ENCODE data around the gene NRIP1.
A peak's percentile ranks its signal among the peaks of the same experiment; 100 is the strongest.

Gene NRIP1

DNA sequence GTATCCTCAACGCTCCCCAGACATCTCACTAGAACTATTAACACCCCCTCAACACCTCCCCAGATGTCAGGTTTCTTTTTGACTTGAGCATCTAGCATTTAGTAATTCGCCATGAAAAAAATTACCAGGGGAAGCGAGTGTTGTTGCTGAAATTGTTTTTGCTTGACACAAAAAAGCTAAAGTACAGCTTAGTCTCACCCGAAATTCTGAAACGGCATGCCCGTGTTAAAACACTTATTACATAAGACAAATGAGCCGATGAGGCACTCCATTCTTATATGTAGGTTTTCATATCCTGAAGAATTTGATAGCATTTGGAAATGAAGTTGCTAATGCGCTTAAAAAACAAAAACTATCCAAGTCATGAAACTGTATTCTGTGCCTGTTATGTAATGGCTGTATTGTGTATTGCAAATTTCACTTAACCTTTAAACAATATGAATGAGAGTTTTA is 1.3 kb upstream of the NRIP1 start:
- Histone ChIP-seq H3K27ac (peak overlapping the region in 20 of 21 experiments; percentile 80 to 98 (median 96)), H3K4me3 (peak overlapping the region; percentile 78 to 96 (median 84))

DNA sequence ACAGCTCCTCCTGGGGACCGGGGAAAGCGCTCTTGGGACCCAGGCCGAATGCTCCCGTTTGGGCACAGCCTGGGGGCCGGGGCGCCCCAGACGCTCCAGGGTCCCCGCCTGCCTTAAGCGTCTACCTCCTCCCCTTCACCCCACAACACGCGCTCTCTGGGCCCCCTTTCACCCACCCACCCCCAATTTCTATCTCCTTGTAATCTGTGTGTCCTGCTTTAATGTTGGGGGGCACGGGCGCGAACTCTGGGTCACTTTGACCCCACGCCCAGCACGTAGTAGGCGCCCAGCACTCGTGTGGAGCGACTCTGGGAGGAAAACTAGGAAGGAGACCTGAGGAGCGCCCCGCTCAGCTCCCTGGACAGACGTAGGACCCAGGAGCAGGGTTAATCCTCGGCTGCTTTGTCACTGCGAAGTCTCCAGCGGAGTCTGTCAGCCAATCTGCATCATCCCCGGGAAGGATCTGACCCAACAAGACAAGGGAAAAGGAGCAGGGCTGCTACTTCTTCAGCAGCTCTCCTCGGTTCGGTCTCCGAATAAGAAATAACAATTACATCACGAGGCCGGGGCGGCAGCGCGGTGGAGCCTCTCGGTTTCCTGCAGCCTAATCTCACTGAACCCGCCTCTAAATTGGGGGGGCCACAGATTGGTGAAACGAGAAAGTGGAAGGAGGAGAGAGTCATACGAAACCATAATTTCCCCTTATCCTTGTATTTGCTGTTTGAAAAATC is 757 bp upstream of the NRIP1 start:
- Histone ChIP-seq H3K4me3 (peak overlapping the region; percentile 78 to 96 (median 84)), H3K27ac (peak overlapping the region; percentile 53 to 98 (median 95))

DNA sequence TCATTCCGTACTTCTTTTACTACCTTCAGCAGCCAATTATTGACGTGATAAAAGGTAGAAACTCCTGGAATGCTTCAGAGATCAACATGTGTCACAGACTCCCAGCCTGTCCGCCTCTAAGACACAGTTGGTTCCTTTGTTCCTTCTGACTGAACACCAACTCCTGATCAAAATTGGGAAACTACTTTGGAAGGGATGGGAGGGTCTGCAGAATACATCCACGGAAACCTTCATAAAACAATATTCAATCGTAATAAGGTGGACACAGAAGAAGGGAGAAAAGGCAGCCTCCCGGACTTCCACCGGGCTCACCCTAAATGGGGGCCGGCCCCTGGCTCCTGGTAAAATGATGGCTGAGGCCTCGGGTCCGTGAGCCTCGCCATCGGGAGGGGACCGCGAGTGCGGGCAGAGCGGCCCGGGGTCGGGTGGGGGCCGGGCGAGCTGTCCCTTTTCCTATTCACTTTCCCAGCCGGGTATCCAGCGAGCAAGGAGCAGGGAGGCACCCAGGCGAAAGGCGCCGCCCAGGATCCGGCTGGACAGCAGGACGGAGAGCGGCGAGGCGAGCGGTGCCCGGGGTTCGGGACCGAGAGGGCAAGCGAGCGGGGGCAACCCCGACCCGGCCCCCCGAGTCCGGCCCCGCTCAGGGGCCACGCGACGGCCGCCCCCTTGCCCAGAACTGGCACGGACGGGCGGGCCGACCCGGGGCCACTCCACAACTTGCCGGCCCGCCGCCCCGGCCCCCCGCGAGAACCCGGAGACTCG is 805 bp downstream of the NRIP1 start:
- Histone ChIP-seq H3K27ac (peak overlapping the region; percentile 87 to 98 (median 96)), H3K4me3 (peak overlapping the region; percentile 78 to 96 (median 85))

DNA sequence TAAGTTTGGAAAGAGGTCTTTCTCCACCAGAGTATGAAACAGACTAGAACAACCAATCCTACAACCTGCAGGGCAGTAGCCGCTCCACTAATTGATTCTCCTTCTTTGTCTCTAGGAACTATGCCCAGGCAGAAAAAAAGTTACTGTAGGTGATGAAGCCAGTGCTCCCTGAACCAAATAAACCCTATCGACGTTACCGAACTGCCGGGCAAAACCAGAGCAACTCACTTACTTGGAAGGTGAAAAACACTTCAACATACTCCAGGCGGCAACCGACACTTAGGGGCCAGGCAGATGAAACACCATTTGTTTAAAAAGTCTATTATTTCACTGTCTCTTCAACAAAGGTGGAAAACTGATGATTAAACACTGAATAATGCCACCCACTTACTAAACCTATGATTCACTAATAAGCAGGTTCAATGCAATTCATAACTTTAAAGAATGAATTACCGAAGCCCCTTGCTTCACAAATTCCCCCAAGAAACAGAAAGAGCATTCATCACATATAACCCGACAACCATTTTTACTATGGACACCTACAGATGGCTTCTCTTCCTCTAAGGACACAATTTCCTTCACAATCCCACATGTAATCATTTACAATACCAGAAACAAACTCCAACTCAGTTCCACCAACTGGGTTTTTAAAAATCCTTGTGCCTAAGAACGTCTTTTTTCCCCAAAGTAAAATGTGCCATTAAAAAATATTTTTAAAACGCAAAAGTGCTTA is 1.6 kb downstream of the NRIP1 start:
- Histone ChIP-seq H3K27ac (peak overlapping the region in 20 of 21 experiments; percentile 87 to 98 (median 96)), H3K4me3 (peak overlapping the region; percentile 78 to 96 (median 85))

DNA sequence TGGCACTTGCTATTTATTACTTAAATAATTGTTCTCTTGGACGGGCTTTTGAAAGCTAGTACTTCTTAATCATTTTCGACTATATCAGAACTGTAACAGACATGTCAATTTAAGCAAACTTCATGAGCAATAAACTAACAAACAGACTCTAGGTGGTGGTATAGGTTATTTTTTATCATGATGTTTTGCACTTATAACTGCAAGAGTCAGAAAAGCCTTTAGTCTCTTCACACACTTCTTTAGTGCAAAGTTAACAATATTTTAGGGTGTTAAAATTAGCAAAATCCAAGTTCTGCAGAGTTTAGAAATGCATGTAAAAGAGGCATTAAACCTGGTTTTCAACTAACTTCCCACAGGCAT is 2.2 kb downstream of the NRIP1 start:
- Histone ChIP-seq H3K27ac (peak overlapping the region in 4 of 21 experiments; percentile 22 to 96 (median 91)), H3K4me3 (peak overlapping the region in 6 of 7 experiments; percentile 78 to 96 (median 84))

DNA sequence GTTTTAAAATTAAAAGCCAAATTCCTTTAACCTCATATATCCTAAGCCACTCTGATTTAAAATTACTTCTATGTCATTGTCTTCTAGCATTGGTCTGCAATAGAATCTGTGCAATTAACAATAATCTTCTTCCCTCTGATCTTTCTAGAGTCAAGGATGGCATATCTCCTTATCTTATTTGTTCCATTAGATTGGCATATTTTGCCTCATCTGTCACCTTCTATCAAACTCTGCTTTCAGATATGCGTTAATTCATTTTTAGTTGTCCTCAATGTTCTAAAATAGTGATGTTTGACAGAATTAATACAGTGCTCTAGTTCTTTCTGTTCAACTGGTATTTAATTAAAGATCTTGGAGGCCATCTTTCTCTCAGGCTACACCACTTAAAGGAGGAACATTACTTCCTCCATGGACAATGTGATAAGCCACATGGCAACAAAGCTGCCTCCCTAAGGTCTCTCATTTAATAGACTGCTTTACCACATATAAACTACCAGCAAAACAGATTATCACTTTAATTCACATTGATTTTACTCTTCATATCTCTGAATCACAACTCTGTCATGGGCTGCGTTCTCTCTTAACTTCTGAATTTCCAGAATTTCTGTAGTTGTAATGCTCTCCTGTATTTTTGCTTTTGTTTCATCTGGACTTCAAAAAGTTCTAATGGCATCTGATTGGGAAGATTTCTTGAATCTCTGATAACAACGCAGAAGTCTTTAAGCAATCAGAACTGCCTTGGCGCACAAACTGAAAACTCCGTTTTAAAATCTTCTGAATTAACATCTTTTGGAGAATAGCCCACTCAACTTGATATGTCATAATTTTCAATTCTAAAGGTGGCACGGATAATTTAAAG is 2.8 kb downstream of the NRIP1 start:
- Histone ChIP-seq H3K4me3 (peak overlapping the region in 2 of 7 experiments; percentile 81 to 96), H3K27ac (peak overlapping the region in 3 of 21 experiments; percentile 17 to 96 (median 22))

DNA sequence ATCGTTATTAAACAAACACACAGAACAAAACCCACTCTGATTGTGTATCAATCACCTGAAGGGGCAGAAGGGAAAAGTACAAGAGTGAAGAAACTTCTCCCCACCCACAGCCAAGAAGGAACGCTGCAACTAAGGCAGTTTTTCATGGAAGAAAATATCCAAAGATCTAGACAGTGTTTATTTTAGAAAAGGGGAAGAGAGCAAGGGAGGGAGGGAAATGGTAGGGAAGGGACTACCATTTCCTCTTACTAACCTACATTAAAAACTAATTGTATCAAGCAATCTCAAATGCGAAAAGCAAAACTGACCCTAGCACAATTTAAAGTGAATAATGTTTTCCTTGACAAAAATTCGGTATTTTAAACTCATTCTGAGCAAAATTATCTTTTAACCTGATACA is 3.5 kb downstream of the NRIP1 start:
- no peak overlapping the region for H3K4me3 ChIP-seq
- peak overlapping the region in 3 of 21 experiments; percentile 0 to 33 (median 31) for H3K27ac ChIP-seq

DNA sequence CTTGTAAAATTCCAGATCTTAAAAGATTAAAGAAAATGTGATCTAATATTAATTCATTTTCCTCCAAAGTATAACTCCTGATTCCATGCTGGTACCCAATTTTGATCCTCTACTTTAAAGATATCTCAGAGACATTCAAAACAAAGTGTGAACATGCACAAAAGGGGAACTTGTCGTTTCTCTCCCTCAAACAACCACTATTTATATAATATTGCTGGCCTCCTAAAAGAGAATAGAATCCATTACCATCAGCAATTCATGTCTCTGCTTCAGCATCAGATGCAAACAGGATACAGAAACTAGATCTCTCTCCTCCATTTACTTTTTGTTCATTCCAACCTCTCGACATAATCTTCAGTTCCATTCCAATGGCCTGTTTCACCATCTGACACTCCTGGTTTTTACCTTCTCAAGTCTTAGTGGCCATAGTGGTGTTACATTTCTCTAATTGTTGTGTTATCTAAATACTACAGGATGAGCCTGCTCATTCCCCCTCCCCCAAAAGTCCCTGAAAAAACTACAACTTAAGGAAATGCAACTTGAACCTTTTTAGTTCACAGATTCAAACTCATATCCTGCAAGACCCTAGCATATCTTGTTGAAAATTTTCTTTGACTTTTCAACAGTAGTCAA is 4.1 kb downstream of the NRIP1 start:
- no peak overlapping the region for H3K4me3 ChIP-seq

DNA sequence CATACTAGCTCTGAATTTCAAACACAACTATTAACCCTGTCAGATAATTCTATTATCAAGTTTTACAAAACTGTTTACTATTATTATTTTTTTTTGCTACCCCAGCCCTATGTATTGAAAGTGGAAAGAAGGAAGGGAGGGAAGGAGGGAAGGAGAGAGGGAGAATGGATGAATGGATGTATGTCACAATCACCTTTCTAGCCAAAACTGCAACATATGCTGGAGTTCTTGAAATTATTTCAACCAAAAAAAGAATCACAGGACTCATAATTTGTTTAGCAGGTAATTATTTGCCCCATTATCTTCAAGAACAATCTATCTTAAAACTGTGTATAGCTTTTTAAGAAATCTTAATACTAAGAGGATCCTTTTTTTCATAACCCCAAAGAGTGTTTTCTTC is 5.4 kb downstream of the NRIP1 start:
- Histone ChIP-seq H3K4me3 (no peak overlapping the region), H3K27ac (peak overlapping the region in 6 of 21 experiments; percentile 1 to 55 (median 36))

More for the DNA sequence above, 4.1 kb downstream of the NRIP1 start:
- H3K27ac ChIP-seq = peak overlapping the region in 3 of 21 experiments; percentile 0 to 33 (median 31)

DNA sequence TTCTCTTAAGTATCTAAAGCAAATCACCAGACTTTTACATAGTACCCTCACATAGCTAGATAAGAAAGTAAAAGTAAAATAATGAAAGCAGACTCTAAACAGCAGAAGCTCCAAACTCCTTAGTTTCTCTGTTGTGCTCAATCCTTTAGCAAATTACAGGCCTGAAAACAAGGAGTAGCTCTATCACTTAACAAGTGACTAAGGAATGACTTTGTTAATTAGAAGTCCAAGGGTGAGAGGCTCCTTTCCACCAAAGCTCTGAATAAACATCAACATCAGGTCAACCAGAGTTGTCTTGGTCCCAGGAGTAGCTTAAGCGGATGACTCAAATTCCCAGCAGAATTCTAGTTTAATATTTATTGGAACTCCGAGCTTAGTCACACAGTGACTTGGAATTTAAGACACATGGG is 5.9 kb downstream of the NRIP1 start:
- Histone ChIP-seq H3K27ac (peak overlapping the region in 8 of 21 experiments; percentile 10 to 55 (median 46)), H3K4me3 (no peak overlapping the region)

DNA sequence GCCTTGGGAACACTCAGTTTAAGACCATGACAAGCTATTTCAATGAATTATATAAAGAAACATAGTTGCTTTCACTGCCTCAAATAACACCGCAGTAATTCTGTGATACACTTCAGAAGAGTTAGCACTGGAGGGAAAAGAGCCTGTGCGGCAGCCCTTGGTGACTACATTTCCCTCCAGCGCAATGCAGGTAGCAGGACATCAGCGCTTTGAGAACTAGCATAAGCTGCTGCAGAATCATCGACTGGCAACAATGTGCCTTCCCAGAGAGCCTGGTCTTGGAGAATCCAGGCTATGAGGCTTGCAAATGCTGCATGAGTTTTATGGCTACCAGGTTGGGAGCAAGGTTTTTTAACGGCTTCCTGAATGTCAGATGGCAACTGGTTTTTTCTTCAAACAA is 7.5 kb downstream of the NRIP1 start:
- peak overlapping the region in 2 of 21 experiments; percentile 8 to 47 for H3K27ac ChIP-seq
- no peak overlapping the region for H3K4me3 ChIP-seq

DNA sequence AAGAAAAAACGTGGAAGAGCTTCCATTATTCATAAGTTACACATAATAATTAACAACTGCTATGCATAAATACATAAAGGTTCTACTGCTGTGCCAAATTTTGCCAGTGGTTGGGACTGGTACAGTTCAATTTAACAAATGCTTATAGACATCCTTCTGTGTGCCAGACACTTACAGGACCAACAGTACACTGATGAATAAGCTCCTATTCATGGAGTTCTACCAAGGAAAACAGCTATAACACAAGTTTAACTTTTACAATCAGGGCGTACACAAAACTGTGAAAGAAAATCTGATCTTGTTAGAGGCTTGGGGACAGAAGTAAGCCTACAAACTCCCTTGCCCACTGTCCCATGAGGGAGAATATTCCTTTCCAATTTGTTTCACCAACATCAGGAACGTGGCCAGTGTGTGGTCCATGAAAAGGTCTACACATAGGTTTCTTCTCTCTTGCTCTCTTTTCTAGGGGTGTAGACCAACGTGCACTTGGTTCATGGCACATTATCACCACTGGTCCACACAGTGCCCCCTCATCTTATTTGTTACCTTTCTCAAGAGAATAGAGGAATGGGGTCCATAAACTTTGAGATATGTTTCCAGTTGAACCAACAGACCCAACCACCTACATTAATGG is 10.1 kb downstream of the NRIP1 start:
- Histone ChIP-seq H3K4me3 (no peak overlapping the region), H3K27ac (no peak overlapping the region)

DNA sequence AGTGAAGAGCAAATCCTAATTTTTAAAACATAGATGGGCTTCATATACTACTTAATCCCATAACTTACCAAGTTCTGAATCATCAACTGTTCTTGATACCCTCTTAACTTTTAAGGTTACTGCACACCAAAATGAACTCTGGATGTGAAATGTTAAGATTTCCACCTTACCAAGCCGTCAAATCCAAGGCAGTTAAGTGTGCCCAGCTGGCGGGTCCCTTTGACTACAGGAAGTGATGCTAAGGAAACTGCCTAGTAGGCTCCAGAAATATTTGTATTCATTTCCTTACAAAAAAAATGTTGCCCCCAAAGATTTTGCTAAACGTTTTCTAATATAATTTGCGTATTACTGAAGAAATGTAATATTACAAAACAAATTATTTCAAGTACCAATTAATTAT is 10.7 kb downstream of the NRIP1 start:
- Histone ChIP-seq H3K27ac (no peak overlapping the region), H3K4me3 (no peak overlapping the region)

DNA sequence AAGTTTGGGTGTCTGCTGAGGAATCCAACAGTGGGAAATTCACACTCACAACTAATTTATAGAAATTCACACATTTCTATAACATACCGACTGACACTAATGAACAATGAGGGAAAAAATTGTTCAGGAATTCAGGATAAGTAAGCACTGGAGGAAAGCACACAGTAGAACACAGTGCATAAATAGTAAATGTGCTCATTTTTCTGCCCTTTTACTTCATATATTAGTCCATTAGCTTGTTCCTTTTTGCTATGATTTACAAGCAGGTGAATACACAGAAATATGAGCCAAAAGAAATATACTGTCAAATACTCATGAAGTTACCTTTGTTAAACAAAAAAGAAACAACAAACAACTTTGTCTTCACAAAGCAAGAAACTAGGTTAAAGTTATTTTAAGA is 11.3 kb downstream of the NRIP1 start:
- H3K27ac ChIP-seq = no peak overlapping the region

DNA sequence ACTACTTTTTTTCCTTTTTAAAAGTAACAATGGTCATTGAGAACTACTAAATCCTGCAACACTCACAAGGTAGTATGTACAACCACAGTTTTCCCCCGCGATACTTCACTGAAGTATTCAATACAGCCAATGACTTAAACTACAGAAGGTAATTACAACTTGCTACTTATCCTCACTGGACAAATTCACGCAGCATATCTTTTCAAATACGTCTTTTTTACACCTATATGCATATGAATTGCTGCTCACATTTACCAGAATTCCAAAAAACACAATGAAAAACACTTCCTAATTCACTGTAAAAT is 12.4 kb downstream of the NRIP1 start:
- H3K4me3 ChIP-seq = no peak overlapping the region
- H3K27ac ChIP-seq = no peak overlapping the region

More for the DNA sequence above, 11.3 kb downstream of the NRIP1 start:
- H3K4me3 ChIP-seq = no peak overlapping the region

DNA sequence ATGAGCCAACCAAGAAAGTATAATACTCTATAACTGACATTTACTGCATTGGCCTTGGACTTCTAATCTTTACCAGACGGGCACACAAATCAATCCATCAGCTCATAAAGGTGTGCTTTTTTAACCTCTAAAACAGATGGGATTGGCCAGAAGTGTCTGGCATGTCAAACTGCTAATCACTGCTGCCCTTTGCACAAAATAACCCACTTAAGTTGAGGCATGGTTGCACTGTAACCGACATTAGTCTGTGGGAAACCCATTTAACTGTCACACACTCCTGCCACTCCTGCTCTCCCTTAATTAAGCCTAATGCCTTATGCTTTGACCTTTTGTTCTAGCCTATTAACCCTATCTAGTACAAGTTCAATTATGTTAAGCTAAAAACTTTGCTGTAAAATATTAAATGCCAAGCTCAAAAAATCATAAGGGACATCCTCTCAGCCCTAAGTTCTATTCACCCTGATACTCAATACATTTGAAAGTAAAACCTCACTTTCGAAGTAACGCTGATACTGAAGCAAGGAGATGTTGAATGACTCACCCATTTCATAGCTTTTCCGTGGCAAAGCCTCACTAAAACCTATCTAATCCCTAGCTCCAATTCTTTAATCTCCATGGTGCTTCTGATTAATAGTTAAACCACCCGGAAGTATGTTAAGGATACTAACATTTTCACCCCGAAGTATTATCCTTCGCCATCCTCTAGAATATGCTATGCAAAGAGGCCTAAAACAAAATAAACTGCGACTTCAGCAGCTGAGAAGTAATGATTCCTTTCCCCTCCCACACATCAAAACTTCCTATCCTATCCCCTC is 12.9 kb downstream of the NRIP1 start:
- Histone ChIP-seq H3K4me3 (no peak overlapping the region), H3K27ac (no peak overlapping the region)

DNA sequence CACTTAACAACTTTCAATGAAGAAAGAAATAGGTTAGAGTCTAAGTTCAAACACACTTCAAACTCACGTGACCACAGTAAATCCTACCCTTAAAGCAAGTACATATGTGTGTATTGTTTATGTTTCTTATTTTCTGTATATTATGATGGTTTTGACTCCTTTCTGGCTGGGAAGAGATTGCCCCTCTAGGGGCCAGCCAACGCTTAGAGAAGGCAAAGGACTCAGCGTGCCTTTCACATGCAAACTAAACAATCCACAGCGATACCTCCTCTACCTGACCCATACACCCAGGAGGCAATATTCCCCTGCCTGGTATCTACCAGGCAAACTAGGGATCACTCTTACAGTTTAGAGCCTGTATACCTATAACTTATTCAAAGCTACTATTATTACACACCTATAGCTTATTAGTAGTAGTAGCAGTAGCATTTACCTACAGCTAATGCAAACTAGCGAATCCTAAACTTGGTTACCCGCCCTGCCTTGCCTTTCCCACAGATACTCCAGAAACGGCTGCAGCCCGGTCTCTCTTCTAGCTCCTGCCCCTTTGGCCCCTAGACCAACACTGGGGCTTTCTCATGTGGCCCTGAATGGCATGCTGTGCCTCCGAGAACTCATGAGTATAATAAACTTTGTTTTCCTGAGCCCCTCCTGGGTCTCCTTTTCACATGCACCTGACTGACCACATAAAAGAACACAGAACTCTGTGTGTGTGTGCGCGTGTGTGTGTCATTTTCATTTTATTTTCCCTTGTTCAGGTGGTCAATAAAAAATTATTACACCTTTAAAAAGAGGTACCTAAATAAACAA is 14.0 kb downstream of the NRIP1 start:
- H3K27ac ChIP-seq = no peak overlapping the region
- no peak overlapping the region for H3K4me3 ChIP-seq
